GM11168 (cell line): ENCODE measurements around the gene GJD3.

ENCODE experiments used
- in situ Hi-C: fragments of 300-500 bp; cut with MboI; formaldehyde crosslinking; loops from one replicate; pipeline ENCODE4 v1.12.0; 2022; ENCODE audit warnings: low sequenced_read_pairs; ENCODE audit not compliant: unreplicated experiment

GJD3 gene

GRCh38 chr17:40326832-40327199 is 37.7 kb downstream of the GJD3 start:
- in situ Hi-C loops, result no loop called here

GRCh38 chr17:40326014-40326831 is 38.3 kb downstream of the GJD3 start:
- in situ Hi-C loops, result no loop called here

- in situ Hi-C loops, result no loop called here
Observed at GRCh38 chr17:40325156-40326013, 39.2 kb downstream of the GJD3 start.

- in situ Hi-C loops, result no loop called here
Observed at GRCh38 chr17:40323391-40324381, 40.9 kb downstream of the GJD3 start.

- in situ Hi-C loops, result no loop called here
Observed at GRCh38 chr17:40322358-40323315, 41.9 kb downstream of the GJD3 start.

GRCh38 chr17:40321961-40322357 is 42.6 kb downstream of the GJD3 start:
- in situ Hi-C loops, result no loop called here

- in situ Hi-C loops, result no loop called here
Observed at GRCh38 chr17:40321524-40321929, 43.0 kb downstream of the GJD3 start.

- in situ Hi-C loops, result no loop called here
Observed at GRCh38 chr17:40320756-40321523, 43.6 kb downstream of the GJD3 start.

- in situ Hi-C loops, result no loop called here
Observed at GRCh38 chr17:40319651-40320540, 44.6 kb downstream of the GJD3 start.

- in situ Hi-C loops, result no loop called here
Observed at GRCh38 chr17:40318830-40319391, 45.6 kb downstream of the GJD3 start.

- in situ Hi-C loops, result no loop called here
Observed at GRCh38 chr17:40317880-40318829, 46.4 kb downstream of the GJD3 start.

- in situ Hi-C loops, result no loop called here
Observed at GRCh38 chr17:40317345-40317873, 47.1 kb downstream of the GJD3 start.

- in situ Hi-C loops, result no loop called here
Observed at GRCh38 chr17:40316571-40317344, 47.8 kb downstream of the GJD3 start.

GRCh38 chr17:40315678-40316570 is 48.6 kb downstream of the GJD3 start:
- in situ Hi-C loops, result no loop called here
